A673 (cell line): ENCODE measurements around the gene BTBD9.

Experiments used
- CTCF ChIP-seq: fragments of 300-800, 200-600 bp; sonication (generic); conservative IDR thresholded peaks from 2 replicates; pipeline ENCODE4 v1.5.1; 2017; ENCODE audit warnings: low read depth, mild to moderate bottlenecking, antibody characterized with exemption, low read length, moderate library complexity, mixed read lengths
- EZH2 ChIP-seq: fragments of 200-600 bp; sonication (generic); IDR thresholded peaks from 2 replicates; pipeline ENCODE4 v1.6.1; 2017; ENCODE audit warnings: borderline replicate concordance, low read depth, mild to moderate bottlenecking, mixed read lengths, antibody characterized with exemption, low read length; ENCODE audit not compliant: poor library complexity, severe bottlenecking

GRCh38 chr6:38567436-38567835, 72.3 kb downstream of the BTBD9 start:
- TF ChIP-seq EZH2 (no peak), CTCF (no peak)
